Measurements from ENCODE around the gene TRPM5. TPM values are rescaled to one million over a fixed set of nuclear protein-coding genes. Genes with fewer than 3 reads are reported as not detected.

Gene TRPM5
- total and polyA plus RNA-seq, 11 donors = not detected

GRCh38 chr11:2395856-2396255, 48.5 kb downstream of the TRPM5 start:
- WGBS, 4 donors = 79 to 88% (median 87%) methylated on average over 8 to 17 of the region's 17 CpGs
- TF ChIP-seq POLR2A (IDR thresholded peaks at IDR 0.05) = no peak
- no peak for TF ChIP-seq CTCF (IDR thresholded peaks at IDR 0.05)
- H3K27ac ChIP-seq = peak overlapping the region in 1 of 12 donors; percentile 5
- peaks cover 3 to 80% (median 70%) of the 10 kb centered on the region in 9 donors for H3K36me3 ChIP-seq
- peaks cover 0 to 42% (median 22%) of the 10 kb centered on the region in 12 donors for H3K4me1 ChIP-seq
- H3K27me3 ChIP-seq = no peaks in the 10 kb centered on the region
- H3K4me3 ChIP-seq = no peak overlapping the region
- no peaks in the 10 kb centered on the region for H3K9me3 ChIP-seq
- ATAC-seq = no peak
- intact Hi-C loops (cut with DNase I) = no loop called here
- no peak for DNase-seq

DNA sequence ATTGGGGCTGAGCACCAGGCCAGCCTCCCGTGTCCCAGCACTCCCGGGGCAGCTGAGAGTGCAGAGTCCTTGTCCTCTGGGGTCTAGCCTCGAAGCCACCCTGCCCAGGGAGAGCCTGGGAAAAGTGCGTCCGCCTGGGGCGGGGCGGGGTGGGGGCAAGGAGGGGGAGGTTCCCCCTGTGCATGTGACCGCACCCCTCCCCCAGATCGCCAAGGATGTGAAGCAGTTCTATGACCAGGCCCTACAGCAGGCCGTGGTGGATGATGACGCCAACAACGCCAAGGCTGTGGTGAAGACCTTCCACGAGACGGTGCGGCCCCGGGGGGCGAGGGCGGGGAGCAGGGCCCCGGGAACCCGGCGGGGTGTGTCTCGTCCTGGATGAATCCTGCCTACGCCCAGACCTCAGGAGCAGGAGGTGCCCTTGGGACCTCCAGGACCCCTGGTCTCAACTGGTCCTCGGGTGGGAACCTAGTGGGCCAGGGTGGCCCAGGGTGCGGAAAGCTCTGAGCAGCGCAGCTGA, 49.0 kb downstream of the TRPM5 start:
- Histone ChIP-seq H3K27me3 (no peaks in the 10 kb centered on the region), H3K9me3 (no peaks in the 10 kb centered on the region), H3K4me3 (no peak overlapping the region), H3K36me3 (peaks cover 3 to 86% (median 73%) of the 10 kb centered on the region in 9 donors), H3K27ac (peak overlapping the region in 1 of 12 donors; percentile 90), H3K4me1 (peaks cover 2 to 48% (median 28%) of the 10 kb centered on the region in 12 donors)
- 82 to 85% (median 84%) methylated on average over 21 to 26 of the region's 26 CpGs for WGBS, 4 donors
- ATAC-seq = no peak
- TF ChIP-seq CTCF (IDR thresholded peaks at IDR 0.05) = no peak
- no peak for TF ChIP-seq POLR2A (IDR thresholded peaks at IDR 0.05)
- DNase-seq = no peak
- intact Hi-C loops (cut with DNase I) = no loop called here

GRCh38 chr11:2394818-2395105, 49.6 kb downstream of the TRPM5 start:
- peaks cover 3 to 91% (median 75%) of the 10 kb centered on the region in 9 donors for H3K36me3 ChIP-seq
- intact Hi-C loops (cut with DNase I) = no loop called here
- no peaks in the 10 kb centered on the region for H3K9me3 ChIP-seq
- DNase-seq = no peak
- H3K27ac ChIP-seq = peak overlapping the region in 1 of 12 donors; percentile 90
- no peaks in the 10 kb centered on the region for H3K27me3 ChIP-seq
- TF ChIP-seq CTCF (IDR thresholded peaks at IDR 0.05) (no peak), POLR2A (IDR thresholded peaks at IDR 0.05) (no peak)
- peaks cover 7 to 52% (median 30%) of the 10 kb centered on the region in 12 donors for H3K4me1 ChIP-seq
- WGBS, 4 donors = 84 to 86% (median 85%) methylated on average over 5 to 8 of the region's 8 CpGs
- H3K4me3 ChIP-seq = no peak overlapping the region
- no peak for ATAC-seq

Other genes starting within 250 kb of the TRPM5 start
- gene ASCL2, start 173.9 kb downstream of the TRPM5 start, total RNA-seq = 1 to 10 TPM in 1 of 9 donors, under 1 TPM in 2, not detected in 6; 0.33 to 2.3 (median 0.54) TPM
- gene ASCL2, start 173.9 kb downstream of the TRPM5 start, polyA plus RNA-seq = under 1 TPM in 1 of 2 donors, not detected in 1; 0.07 TPM
- gene C11orf21, start 142.6 kb downstream of the TRPM5 start, total RNA-seq = 10 to 100 TPM in 8 of 9 donors, 1 to 10 TPM in 1; 4.8 to 41.2 (median 29.9) TPM
- gene C11orf21, start 142.6 kb downstream of the TRPM5 start, polyA plus RNA-seq = 10 to 100 TPM in 1 of 2 donors, 1 to 10 TPM in 1; 5.1 to 34.6 TPM
- 10 to 100 TPM in 7 of 9 donors, 1 to 10 TPM in 2; 9.5 to 29.5 (median 19.2) TPM for gene TSPAN32, start 142.5 kb downstream of the TRPM5 start, total RNA-seq
- gene TSPAN32, start 142.5 kb downstream of the TRPM5 start, polyA plus RNA-seq = 10 to 100 TPM in 1 of 2 donors, 1 to 10 TPM in 1; 3.5 to 15.5 TPM
- 100 to 1,000 TPM; 277 to 994 (median 568) TPM for gene CD81, start 67.2 kb downstream of the TRPM5 start, total RNA-seq
- 100 to 1,000 TPM; 442 to 518 TPM for gene CD81, start 67.2 kb downstream of the TRPM5 start, polyA plus RNA-seq
- gene TSSC4, start 43.8 kb downstream of the TRPM5 start, total RNA-seq = 10 to 100 TPM; 23.4 to 45.2 (median 37.2) TPM
- 10 to 100 TPM; 34.6 to 75.9 TPM for gene TSSC4, start 43.8 kb downstream of the TRPM5 start, polyA plus RNA-seq
- 10 to 100 TPM; 18.6 to 42.4 (median 38.4) TPM for gene KCNQ1, start 494 bp upstream of the TRPM5 start, total RNA-seq
- gene KCNQ1, start 494 bp upstream of the TRPM5 start, polyA plus RNA-seq = 10 to 100 TPM; 24.7 to 31.4 TPM

Data from heart left ventricle (tissue), 16 donors.